Chondrocyte (in vitro differentiated cells): ENCODE results near the gene CAMKMT. TPM values are rescaled to one million over a fixed set of nuclear protein-coding genes. Genes with fewer than 3 reads are reported as not detected.

Experiments
- DNase-seq: peaks from one replicate; pipeline ENCODE4 v3.0.0; 2021; ENCODE audit warnings: mixed read lengths, low spot score
- H3K27ac Mint-ChIP-seq: one replicate; pipeline ENCODE4 v1.8.0; 2021; ENCODE audit warnings: mild to moderate bottlenecking, moderate library complexity, mixed read lengths; ENCODE audit not compliant: unreplicated experiment
- H3K27me3 Mint-ChIP-seq: 2 replicates; pipeline ENCODE4 v1.8.0; 2021; ENCODE audit warnings: low read depth, mixed read lengths
- H3K36me3 Mint-ChIP-seq: 2 replicates; pipeline ENCODE4 v1.8.0; 2021; ENCODE audit warnings: low read depth, mixed read lengths
- H3K4me1 Mint-ChIP-seq: 2 replicates; pipeline ENCODE4 v1.8.0; 2021; ENCODE audit warnings: low read depth, mild to moderate bottlenecking, mixed read lengths
- H3K4me3 Mint-ChIP-seq: one replicate; pipeline ENCODE4 v1.8.0; 2021; ENCODE audit warnings: mild to moderate bottlenecking, moderate library complexity, mixed read lengths; ENCODE audit not compliant: unreplicated experiment
- H3K9me3 Mint-ChIP-seq: 2 replicates; pipeline ENCODE4 v1.8.0; 2021; ENCODE audit warnings: low read depth, mixed read lengths
- total RNA-seq: library from RNA; stranded (reverse); gene quantifications from 3 replicates; pipeline ENCODE4 v1.2.1, GENCODE V29; 2021
- TF ChIP-seq, protein P1 (sequence below): fragments of 200-600 bp; sonication (generic); IDR thresholded peaks from 2 replicates; pipeline ENCODE4 v1.5.0; 2021; ENCODE audit warnings: antibody characterized with exemption, mild to moderate bottlenecking, moderate library complexity

Gene CAMKMT
- total RNA-seq, 1 donor from 2014 or later = 6.5 TPM

GRCh38 chr2:44807201-44808025 lies 445.7 kb downstream of the CAMKMT start:
- no peak overlapping the region for H3K27ac Mint-ChIP-seq
- peaks cover 80% of the 10 kb centered on the region for H3K27me3 Mint-ChIP-seq
- DNase-seq = no peak
- TF ChIP-seq, protein P1, sequence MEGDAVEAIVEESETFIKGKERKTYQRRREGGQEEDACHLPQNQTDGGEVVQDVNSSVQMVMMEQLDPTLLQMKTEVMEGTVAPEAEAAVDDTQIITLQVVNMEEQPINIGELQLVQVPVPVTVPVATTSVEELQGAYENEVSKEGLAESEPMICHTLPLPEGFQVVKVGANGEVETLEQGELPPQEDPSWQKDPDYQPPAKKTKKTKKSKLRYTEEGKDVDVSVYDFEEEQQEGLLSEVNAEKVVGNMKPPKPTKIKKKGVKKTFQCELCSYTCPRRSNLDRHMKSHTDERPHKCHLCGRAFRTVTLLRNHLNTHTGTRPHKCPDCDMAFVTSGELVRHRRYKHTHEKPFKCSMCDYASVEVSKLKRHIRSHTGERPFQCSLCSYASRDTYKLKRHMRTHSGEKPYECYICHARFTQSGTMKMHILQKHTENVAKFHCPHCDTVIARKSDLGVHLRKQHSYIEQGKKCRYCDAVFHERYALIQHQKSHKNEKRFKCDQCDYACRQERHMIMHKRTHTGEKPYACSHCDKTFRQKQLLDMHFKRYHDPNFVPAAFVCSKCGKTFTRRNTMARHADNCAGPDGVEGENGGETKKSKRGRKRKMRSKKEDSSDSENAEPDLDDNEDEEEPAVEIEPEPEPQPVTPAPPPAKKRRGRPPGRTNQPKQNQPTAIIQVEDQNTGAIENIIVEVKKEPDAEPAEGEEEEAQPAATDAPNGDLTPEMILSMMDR = no peak
- no peaks in the 10 kb centered on the region for H3K4me1 Mint-ChIP-seq
- H3K4me3 Mint-ChIP-seq = no peak overlapping the region
- H3K36me3 Mint-ChIP-seq = no peaks in the 10 kb centered on the region
- no peaks in the 10 kb centered on the region for H3K9me3 Mint-ChIP-seq

DNA sequence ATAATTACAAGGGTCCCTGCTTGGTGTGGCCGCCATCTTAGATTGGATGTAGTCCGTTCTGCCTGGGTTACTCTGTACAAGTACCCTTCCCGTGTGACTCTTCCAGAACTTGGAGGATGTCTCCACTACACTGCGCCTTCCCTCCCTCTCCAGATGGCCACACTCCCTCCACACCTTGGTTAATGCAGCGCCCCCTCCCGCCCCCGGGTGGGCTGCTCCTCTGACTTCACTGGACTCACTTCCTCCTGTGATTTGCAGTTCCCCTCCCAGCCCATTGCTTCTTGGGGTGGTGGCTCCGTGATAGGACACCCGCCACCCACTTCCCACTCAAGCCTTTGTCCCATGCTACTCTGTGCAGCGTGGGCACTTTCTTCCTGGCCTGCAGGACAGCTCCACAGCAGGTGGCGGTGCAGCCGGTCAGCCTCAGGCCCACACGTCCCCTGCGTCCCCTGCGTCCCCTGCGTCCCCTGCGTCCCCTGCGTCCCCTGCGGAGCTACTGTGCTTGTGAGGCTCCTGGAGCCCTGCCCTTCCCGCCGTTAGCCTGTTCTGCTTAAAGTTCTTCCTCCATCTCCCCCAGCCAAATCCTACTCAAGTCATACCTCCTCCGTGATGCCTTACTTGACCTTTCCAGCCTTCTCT lies 449.3 kb downstream of the CAMKMT start:
- DNase-seq = no peak
- no peak overlapping the region for H3K27ac Mint-ChIP-seq
- H3K4me1 Mint-ChIP-seq = no peaks in the 10 kb centered on the region
- peaks cover 77% of the 10 kb centered on the region for H3K27me3 Mint-ChIP-seq
- H3K36me3 Mint-ChIP-seq = no peaks in the 10 kb centered on the region
- H3K4me3 Mint-ChIP-seq = no peak overlapping the region
- no peaks in the 10 kb centered on the region for H3K9me3 Mint-ChIP-seq
- TF ChIP-seq, protein P1 = no peak

DNA sequence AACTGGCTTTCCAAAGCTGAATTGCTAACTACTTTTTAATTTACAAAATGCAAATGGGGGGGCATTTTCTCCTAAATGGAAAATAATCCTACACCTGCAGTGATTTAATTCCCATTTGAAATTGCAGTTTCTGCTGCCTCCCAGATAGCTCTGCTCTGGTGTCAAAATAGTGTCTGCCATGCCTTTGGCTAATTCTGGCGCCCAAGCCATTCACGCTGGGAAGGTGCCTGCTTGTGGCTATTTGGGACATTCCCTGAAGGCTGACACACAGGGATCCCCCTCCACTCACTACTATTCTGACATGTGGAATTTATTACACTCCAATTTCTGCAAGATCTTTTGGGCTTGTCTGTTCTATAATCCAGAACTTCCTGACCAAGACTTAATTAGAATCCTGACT lies 451.4 kb downstream of the CAMKMT start:
- Mint-ChIP-seq H3K27ac (no peak overlapping the region), H3K4me3 (no peak overlapping the region), H3K36me3 (no peaks in the 10 kb centered on the region), H3K4me1 (no peaks in the 10 kb centered on the region), H3K27me3 (peaks cover 62% of the 10 kb centered on the region), H3K9me3 (no peaks in the 10 kb centered on the region)
- DNase-seq = no peak
- TF ChIP-seq, protein P1 = no peak

DNA sequence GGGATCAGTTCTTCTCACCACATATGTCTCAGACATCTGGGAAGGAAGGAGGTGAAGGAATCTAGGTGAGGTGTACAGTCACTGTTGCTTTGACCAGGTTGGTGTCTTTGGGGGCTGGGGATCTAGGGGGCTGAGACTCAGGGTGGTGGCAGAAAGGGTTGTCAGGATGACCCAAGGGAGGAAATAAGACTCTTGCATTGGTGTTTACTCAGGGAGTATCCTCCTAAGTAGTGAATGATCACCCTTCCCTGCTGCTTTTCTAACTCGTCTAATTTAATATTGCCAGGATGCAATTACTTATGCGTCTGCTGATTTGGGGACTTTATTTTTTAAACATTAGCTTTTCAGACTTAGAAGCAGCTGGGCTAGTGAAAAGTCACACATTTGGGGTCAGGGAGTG lies 451.9 kb downstream of the CAMKMT start:
- H3K27ac Mint-ChIP-seq = no peak overlapping the region
- H3K36me3 Mint-ChIP-seq = no peaks in the 10 kb centered on the region
- peaks cover 62% of the 10 kb centered on the region for H3K27me3 Mint-ChIP-seq
- no peaks in the 10 kb centered on the region for H3K4me1 Mint-ChIP-seq
- TF ChIP-seq, protein P1 = no peak
- H3K9me3 Mint-ChIP-seq = no peaks in the 10 kb centered on the region
- H3K4me3 Mint-ChIP-seq = no peak overlapping the region
- DNase-seq = no peak

GRCh38 chr2:44817256-44817655 lies 455.5 kb downstream of the CAMKMT start:
- TF ChIP-seq, protein P1 = no peak
- no peak overlapping the region for H3K4me3 Mint-ChIP-seq
- peaks cover 49% of the 10 kb centered on the region for H3K27me3 Mint-ChIP-seq
- no peaks in the 10 kb centered on the region for H3K36me3 Mint-ChIP-seq
- no peaks in the 10 kb centered on the region for H3K9me3 Mint-ChIP-seq
- no peak for DNase-seq
- H3K4me1 Mint-ChIP-seq = no peaks in the 10 kb centered on the region
- H3K27ac Mint-ChIP-seq = no peak overlapping the region
